GM13977 (cell line): ENCODE results near the gene SASH3.

Source experiments
- DNase-seq: peaks from one replicate; pipeline ENCODE4 v3.0.0; 2012; ENCODE audit warnings: low spot score
- CTCF ChIP-seq: IDR thresholded peaks from 2 replicates; pipeline ENCODE4 v1.5.1; 2012; ENCODE audit warnings: mild to moderate bottlenecking, control low read depth; ENCODE audit not compliant: insufficient read depth; ENCODE audit errors: extremely low read depth, missing control alignments
- in situ Hi-C: fragments of 300-500 bp; cut with MboI; formaldehyde crosslinking; loops from one replicate; pipeline ENCODE4 v1.12.0; 2022; ENCODE audit warnings: low sequenced_read_pairs, low pct_unique_long_range_greater_than_20kb, mixed read lengths, inconsistent platforms; ENCODE audit not compliant: unreplicated experiment

Gene SASH3

GRCh38 chrX:129831091-129831885 lies 51.5 kb downstream of the SASH3 start:
- no peak for DNase-seq
- TF ChIP-seq CTCF: no peak
- in situ Hi-C loops: no loop called here

GRCh38 chrX:129833153-129833990 lies 53.6 kb downstream of the SASH3 start:
- in situ Hi-C loops: no loop called here
- no peak for TF ChIP-seq CTCF
- DNase-seq: no peak

- TF ChIP-seq CTCF: no peak
- DNase-seq: no peak
- in situ Hi-C loops: no loop called here
Observed at GRCh38 chrX:129836827-129837226, 57.1 kb downstream of the SASH3 start.

GRCh38 chrX:129840344-129840743 lies 60.6 kb downstream of the SASH3 start:
- TF ChIP-seq CTCF: no peak
- no peak for DNase-seq
- in situ Hi-C loops: no loop called here

GRCh38 chrX:129842510-129843208 lies 62.9 kb downstream of the SASH3 start:
- in situ Hi-C loops: no loop called here
- no peak for TF ChIP-seq CTCF
- no peak for DNase-seq

GRCh38 chrX:129843209-129843458 lies 63.4 kb downstream of the SASH3 start:
- no peak for DNase-seq
- TF ChIP-seq CTCF: no peak

More at GRCh38 chrX:129843209-129843458, 63.4 kb downstream of the SASH3 start:
- in situ Hi-C loops: no loop called here
